KG1 (cell line): ENCODE results near the gene DACH1.

Experiments used
- DNase-seq: peaks from one replicate; lab custom pipeline; 2025; lab: John Stamatoyannopoulos, UW

DACH1 gene

GRCh38 chr13:71624653-71625600 lies 242.1 kb downstream of the DACH1 start:
- no peak for DNase-seq

DNA sequence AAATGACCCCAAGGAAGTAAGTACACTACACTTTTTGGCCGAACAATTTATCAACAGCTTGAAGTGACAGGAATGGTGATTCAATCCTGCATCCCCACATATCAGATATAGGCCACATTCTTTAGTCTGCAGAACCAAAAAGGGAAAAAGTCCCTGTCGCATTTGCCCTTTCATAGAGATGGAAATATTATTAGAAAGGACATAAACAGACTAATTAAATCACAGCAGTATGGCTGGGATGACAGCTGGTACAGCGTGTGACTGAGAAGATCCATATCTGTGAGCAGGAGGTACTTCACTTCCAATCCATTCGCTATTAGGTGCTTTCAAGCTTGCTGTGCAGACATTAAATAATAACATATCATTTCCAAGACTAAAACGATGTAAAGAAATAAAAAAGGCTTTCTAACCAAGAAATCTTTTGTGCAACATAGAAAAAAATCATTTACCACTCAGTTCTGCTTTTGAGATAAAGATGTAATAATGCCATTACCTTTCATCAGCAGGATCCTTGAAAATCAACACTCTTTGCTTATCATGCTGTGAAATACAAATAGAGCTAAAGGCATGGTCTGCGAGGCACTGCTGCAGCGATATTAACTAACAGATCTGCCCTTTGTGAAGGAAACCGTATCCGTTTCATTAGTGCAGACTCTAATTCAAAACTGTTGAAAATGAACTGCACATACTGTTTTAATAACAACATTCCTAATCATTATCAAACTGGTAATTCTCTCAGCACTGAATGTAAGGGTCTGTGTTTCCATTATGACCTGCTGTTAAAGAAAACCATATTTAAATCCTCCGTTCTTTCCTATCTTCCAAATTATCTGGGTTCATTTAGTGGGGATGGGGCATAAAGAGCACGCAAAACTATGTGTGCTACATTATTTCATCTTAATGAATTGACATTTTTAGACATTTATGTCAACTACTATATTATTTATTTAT lies 245.6 kb downstream of the DACH1 start:
- no peak for DNase-seq

DNA sequence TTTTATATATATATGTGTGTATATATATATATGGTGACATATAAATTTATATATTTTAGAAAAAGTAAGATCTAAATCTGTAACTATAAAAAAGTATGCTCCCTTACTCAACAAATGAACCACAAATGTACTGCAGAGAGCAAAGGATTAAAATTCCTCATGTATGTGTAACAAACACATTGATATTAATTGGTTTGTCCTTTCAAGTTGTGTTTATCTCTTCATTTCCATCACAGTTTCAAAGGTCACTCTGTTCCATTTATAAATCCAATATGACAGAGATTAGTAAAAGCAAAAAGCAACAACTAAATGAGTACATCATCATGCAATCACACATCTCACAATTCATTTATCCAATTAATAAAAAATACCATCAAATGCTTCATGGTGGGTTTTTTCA lies 247.9 kb downstream of the DACH1 start:
- DNase-seq = no peak

GRCh38 chr13:71618159-71618558 lies 248.8 kb downstream of the DACH1 start:
- no peak for DNase-seq

DNA sequence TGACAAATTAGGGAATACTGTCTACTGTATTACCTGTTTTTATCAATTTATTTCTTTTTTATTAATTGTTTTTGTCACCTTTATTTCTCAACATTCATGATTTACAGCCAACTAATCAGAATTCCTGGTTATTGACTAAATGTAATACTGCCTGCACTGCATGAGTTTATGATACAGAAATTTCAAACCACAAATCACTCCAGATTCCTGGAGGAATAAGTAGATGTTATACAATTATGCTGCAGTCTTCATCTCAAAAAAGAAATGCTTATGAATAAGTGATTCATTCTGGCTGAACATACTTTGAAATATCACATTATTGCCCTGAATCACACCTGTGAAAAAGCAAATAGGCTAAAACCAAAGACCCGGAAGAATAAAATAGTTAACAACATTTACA lies 249.7 kb downstream of the DACH1 start:
- DNase-seq = no peak

DNA sequence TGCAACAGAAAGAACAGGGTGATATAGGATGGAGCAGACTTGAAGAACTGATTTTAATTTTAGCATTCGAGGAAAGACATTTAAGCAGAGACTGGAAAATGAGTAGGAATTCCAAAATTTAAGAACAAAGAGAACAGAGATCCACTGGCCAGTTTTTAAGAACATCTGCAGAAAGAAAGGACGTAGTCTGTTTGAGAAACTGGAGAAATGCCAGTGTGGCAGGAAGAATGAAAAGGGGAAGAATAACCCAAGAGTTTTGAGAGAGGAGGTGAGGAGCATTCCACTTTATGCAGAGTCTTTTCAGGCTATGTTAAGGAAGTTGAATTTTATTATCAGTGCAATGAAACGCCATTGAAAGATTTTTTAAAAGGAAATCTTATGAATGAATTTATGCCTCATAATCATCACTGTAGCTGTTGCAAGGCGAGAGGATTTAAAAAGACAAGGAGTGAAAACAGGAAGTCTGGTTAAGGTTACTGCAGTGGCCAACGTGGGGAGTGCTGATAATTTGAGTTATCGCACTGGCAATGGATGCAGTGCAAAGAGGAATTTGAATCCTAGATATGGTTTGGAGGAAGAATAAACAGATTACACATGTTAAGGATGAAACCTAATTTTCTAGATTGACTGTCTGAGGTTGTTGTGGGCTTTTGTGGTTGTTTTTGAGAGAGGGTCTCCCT lies 253.8 kb downstream of the DACH1 start:
- peak; percentile 68 for DNase-seq

- DNase-seq = no peak
Measured at GRCh38 chr13:71611292-71611691, 255.7 kb downstream of the DACH1 start.

- DNase-seq = no peak
Measured at GRCh38 chr13:71610876-71611275, 256.1 kb downstream of the DACH1 start.

GRCh38 chr13:71609271-71609670 lies 257.7 kb downstream of the DACH1 start:
- DNase-seq = no peak

GRCh38 chr13:71607575-71607974 lies 259.4 kb downstream of the DACH1 start:
- DNase-seq = no peak

GRCh38 chr13:71606818-71607217 lies 260.2 kb downstream of the DACH1 start:
- no peak for DNase-seq

GRCh38 chr13:71605744-71606143 lies 261.3 kb downstream of the DACH1 start:
- no peak for DNase-seq

DNA sequence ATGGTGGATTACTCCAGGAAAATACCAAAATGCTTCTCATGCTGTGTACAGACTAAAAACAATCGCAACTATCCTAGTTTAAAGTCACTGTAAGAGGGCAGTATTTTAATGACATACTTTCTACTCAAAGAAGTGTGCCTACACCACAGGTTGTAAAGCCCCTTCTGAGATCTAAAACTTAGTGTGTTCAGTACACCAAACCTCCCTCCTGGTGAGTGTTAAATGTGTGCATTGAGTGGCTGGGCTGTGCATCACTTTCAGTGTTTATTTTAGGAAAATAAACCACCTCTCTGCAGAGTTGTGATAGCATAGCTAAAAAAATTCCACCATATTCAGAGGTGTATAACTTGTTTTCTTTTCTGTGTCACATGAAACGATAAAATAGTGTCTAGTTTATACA lies 263.7 kb downstream of the DACH1 start:
- no peak for DNase-seq

DNA sequence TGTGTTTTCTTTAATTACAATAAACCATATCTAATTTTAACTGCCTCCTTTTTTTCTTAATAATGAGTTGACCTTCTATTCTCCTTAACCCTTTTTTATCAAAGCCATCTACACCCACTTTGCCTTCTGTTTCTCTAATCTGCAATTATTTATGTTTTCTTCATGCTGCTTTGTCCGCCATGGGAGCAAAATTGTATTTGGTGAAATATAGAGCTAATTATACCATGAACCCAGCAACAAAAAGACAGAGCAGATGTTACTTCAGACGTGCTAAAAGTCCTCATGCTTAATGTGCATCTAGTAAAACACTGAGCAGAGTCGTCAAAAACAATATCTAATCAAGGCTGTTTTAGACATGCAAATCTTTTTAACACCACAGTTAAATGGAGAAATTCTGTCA lies 264.7 kb downstream of the DACH1 start:
- no peak for DNase-seq

DNA sequence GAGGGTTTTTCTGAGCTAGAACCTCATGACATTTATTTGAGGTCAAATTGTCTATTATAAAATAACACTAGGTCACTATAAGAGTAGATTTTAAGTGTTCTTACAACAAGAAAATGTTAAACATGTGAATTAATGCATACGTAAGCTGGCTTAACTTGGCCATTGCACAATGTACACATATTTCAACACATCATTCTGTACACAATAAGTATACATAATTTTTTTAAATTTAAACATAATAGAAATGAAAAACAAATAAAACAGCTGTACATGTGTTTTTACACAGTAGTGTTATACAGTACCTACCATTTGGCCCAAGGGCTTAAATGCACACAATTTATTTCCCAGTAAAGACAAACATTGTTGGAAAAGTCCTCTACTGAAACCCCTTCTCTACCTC lies 269.9 kb downstream of the DACH1 start:
- DNase-seq = no peak

DNA sequence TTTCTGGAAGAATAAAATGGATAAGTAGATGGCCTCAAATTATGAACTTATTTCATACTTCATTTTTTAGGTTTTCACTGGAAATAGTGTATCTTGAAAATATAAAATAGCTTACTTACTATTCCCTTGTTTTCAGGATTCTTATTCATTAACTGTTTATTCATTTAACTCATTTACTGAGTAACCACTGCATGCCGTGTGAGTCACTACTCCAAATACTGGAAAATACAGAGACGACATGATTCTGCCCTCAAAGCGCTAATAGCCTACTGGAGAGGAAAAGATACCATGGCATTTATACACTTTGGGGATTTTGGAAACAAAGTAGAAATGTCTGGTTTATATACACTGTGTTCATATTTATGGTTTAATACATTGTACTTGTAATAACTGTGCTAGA lies 270.9 kb downstream of the DACH1 start:
- no peak for DNase-seq

GRCh38 chr13:71593566-71593965 lies 273.4 kb downstream of the DACH1 start:
- DNase-seq = no peak

GRCh38 chr13:71591374-71591773 lies 275.6 kb downstream of the DACH1 start:
- DNase-seq = no peak

GRCh38 chr13:71590654-71591148 lies 276.3 kb downstream of the DACH1 start:
- no peak for DNase-seq

- no peak for DNase-seq
Measured at GRCh38 chr13:71589032-71589431, 278.0 kb downstream of the DACH1 start.

- DNase-seq = no peak
Measured at GRCh38 chr13:71587817-71588216, 279.2 kb downstream of the DACH1 start.

- DNase-seq = no peak
Measured at GRCh38 chr13:71587193-71587592, 279.8 kb downstream of the DACH1 start.
